ENCODE measurements around the gene RETSAT.

The RETSAT gene

GRCh38 chr2:85396531-85397470 is 42.5 kb upstream of the RETSAT start:
- Histone ChIP-seq H2BK5ac (ENCODE audit: low read depth, low read length, poor library complexity, severe bottlenecking) (no peak overlapping the region), H4K8ac (ENCODE audit: low read length) (no peak overlapping the region), H2BK120ac (ENCODE audit: low read depth, low read length) (no peak overlapping the region), H4K91ac (ENCODE audit: low read length) (no peak overlapping the region), H3K4me3 (ENCODE audit: insufficient read depth in 1 of 2, low read depth in 1 of 2, low read length in 2 of 2) (no peak overlapping the region), H3K9me3 (ENCODE audit: control insufficient read depth, low read length) (no peaks in the 10 kb centered on the region), H3K27ac (ENCODE audit: low read length, poor library complexity, severe bottlenecking) (no peak overlapping the region), H3K4me1 (ENCODE audit: control insufficient read depth, insufficient read depth, low read depth, low read length) (peaks cover 13% of the 10 kb centered on the region), H3K18ac (ENCODE audit: low read depth in 1 of 2, low read length in 2 of 2) (no peak overlapping the region), H2AFZ (ENCODE audit: low read depth, low read length) (no peak overlapping the region), H3K23ac (ENCODE audit: low read length in 2 of 2) (no peak overlapping the region), H3K14ac (ENCODE audit: low read length in 2 of 2) (no peak overlapping the region), H3K9ac (ENCODE audit: low read length) (no peak overlapping the region), H2BK12ac (ENCODE audit: low read length in 2 of 2) (no peak overlapping the region), H3K27me3 (ENCODE audit: control insufficient read depth in 1 of 2, insufficient read depth in 1 of 2, low read length in 2 of 2) (no peaks in the 10 kb centered on the region), H3K4me2 (ENCODE audit: low read length, poor library complexity, severe bottlenecking) (no peak overlapping the region), H2AK5ac (ENCODE audit: low read length, severe bottlenecking) (no peak overlapping the region), H3K36me3 (ENCODE audit: control insufficient read depth in 1 of 2, insufficient read depth in 2 of 2, low read depth in 1 of 2, low read length in 2 of 2) (peaks cover 69 to 83% of the 10 kb centered on the region in 2 experiments), H3K79me1 (replicated peaks; ENCODE audit: low read length, poor library complexity, severe bottlenecking) (peaks cover 19% of the 10 kb centered on the region), H2BK15ac (ENCODE audit: low read depth, poor library complexity, severe bottlenecking) (no peak overlapping the region), H3K4ac (ENCODE audit: low read depth in 1 of 2, low read length in 2 of 2) (no peak overlapping the region)
- WGBS = 92% methylated on average over 5 of the region's 5 CpGs
- DNase-seq = no peak

DNA sequence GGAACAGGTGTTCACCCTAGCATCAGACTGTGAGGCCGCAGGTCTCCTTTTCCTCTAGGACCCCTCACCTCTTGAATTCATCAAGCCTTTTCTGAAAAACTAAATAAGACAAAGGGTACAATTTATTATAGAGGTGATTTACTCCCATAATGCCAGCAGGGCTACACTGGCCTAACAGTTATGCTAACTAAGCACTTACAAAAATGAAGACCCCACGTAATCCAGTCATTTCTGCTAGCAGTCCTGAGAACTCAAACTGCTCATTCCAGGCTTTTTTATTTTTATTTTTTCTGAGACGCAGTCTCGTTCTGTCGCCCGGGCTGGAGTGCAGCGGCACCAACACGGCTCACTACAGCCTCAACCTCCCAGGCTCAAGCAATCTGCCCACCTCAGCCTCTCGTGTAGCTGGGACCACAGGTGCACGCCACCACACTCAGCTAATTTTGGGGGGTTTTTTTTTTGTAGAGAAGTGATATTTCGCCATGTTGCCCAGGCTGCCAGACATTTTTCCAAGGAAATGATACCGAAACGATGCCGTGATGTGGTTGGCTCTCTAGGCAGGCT is 41.7 kb upstream of the RETSAT start:
- Histone ChIP-seq H3K27ac (ENCODE audit: low read length, poor library complexity, severe bottlenecking) (no peak overlapping the region), H2BK120ac (ENCODE audit: low read depth, low read length) (no peak overlapping the region), H3K4me1 (ENCODE audit: control insufficient read depth, insufficient read depth, low read depth, low read length) (peaks cover 13% of the 10 kb centered on the region), H4K8ac (ENCODE audit: low read length) (no peak overlapping the region), H3K36me3 (ENCODE audit: control insufficient read depth in 1 of 2, insufficient read depth in 2 of 2, low read depth in 1 of 2, low read length in 2 of 2) (peaks cover 69 to 83% of the 10 kb centered on the region in 2 experiments), H3K23ac (ENCODE audit: low read length in 2 of 2) (no peak overlapping the region), H2AFZ (ENCODE audit: low read depth, low read length) (no peak overlapping the region), H3K14ac (ENCODE audit: low read length in 2 of 2) (no peak overlapping the region), H3K9me3 (ENCODE audit: control insufficient read depth, low read length) (no peaks in the 10 kb centered on the region), H2BK5ac (ENCODE audit: low read depth, low read length, poor library complexity, severe bottlenecking) (no peak overlapping the region), H3K18ac (ENCODE audit: low read depth in 1 of 2, low read length in 2 of 2) (no peak overlapping the region), H3K4ac (ENCODE audit: low read depth in 1 of 2, low read length in 2 of 2) (no peak overlapping the region), H3K4me2 (ENCODE audit: low read length, poor library complexity, severe bottlenecking) (no peak overlapping the region), H4K91ac (ENCODE audit: low read length) (no peak overlapping the region), H2BK15ac (ENCODE audit: low read depth, poor library complexity, severe bottlenecking) (no peak overlapping the region), H2BK12ac (ENCODE audit: low read length in 2 of 2) (no peak overlapping the region), H2AK5ac (ENCODE audit: low read length, severe bottlenecking) (no peak overlapping the region), H3K79me1 (replicated peaks; ENCODE audit: low read length, poor library complexity, severe bottlenecking) (peaks cover 12% of the 10 kb centered on the region), H3K9ac (ENCODE audit: low read length) (no peak overlapping the region), H3K4me3 (ENCODE audit: insufficient read depth in 1 of 2, low read depth in 1 of 2, low read length in 2 of 2) (no peak overlapping the region), H3K27me3 (ENCODE audit: control insufficient read depth in 1 of 2, insufficient read depth in 1 of 2, low read length in 2 of 2) (no peaks in the 10 kb centered on the region)
- DNase-seq = no peak
- WGBS = 97% methylated on average over 11 of the region's 14 CpGs

DNA sequence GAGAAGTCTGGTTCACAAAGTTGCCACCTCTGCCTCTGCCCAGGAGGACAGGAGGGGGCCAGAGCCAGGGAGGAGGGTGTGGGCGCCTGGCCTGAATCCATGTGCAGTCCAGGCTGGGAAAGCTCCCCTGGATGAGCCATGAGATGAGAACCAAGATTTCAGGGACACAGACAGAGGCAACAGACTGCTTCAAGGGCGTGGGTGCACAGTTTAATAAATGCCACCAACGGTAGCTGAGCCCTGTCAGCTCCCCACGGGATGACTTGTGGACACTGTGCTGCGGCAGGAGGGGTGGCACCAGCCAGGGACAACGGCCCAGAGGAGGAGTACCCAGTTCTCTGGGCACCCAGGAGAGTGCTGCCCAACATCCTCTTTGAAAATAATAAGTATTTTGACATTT is 40.6 kb upstream of the RETSAT start:
- Histone ChIP-seq H3K23ac (ENCODE audit: low read length in 2 of 2) (no peak overlapping the region), H2BK15ac (ENCODE audit: low read depth, poor library complexity, severe bottlenecking) (no peak overlapping the region), H4K8ac (ENCODE audit: low read length) (no peak overlapping the region), H3K4me3 (ENCODE audit: insufficient read depth in 1 of 2, low read depth in 1 of 2, low read length in 2 of 2) (no peak overlapping the region), H3K4ac (ENCODE audit: low read depth in 1 of 2, low read length in 2 of 2) (no peak overlapping the region), H3K4me1 (ENCODE audit: control insufficient read depth, insufficient read depth, low read depth, low read length) (peaks cover 13% of the 10 kb centered on the region), H3K14ac (ENCODE audit: low read length in 2 of 2) (no peak overlapping the region), H2BK120ac (ENCODE audit: low read depth, low read length) (no peak overlapping the region), H3K9ac (ENCODE audit: low read length) (peak overlapping the region; percentile 23), H3K18ac (ENCODE audit: low read depth in 1 of 2, low read length in 2 of 2) (no peak overlapping the region), H3K9me3 (ENCODE audit: control insufficient read depth, low read length) (no peaks in the 10 kb centered on the region), H3K27ac (ENCODE audit: low read length, poor library complexity, severe bottlenecking) (no peak overlapping the region), H2BK12ac (ENCODE audit: low read length in 2 of 2) (no peak overlapping the region), H3K36me3 (ENCODE audit: control insufficient read depth in 1 of 2, insufficient read depth in 2 of 2, low read depth in 1 of 2, low read length in 2 of 2) (peaks cover 69 to 83% of the 10 kb centered on the region in 2 experiments), H3K27me3 (ENCODE audit: control insufficient read depth in 1 of 2, insufficient read depth in 1 of 2, low read length in 2 of 2) (no peaks in the 10 kb centered on the region), H2BK5ac (ENCODE audit: low read depth, low read length, poor library complexity, severe bottlenecking) (no peak overlapping the region), H4K91ac (ENCODE audit: low read length) (no peak overlapping the region), H2AK5ac (ENCODE audit: low read length, severe bottlenecking) (no peak overlapping the region), H3K79me1 (replicated peaks; ENCODE audit: low read length, poor library complexity, severe bottlenecking) (peaks cover 11% of the 10 kb centered on the region), H2AFZ (ENCODE audit: low read depth, low read length) (no peak overlapping the region), H3K4me2 (ENCODE audit: low read length, poor library complexity, severe bottlenecking) (no peak overlapping the region)
- DNase-seq = no peak
- whole genome bisulfite sequencing = 91% methylated on average over 6 of the region's 6 CpGs

DNA sequence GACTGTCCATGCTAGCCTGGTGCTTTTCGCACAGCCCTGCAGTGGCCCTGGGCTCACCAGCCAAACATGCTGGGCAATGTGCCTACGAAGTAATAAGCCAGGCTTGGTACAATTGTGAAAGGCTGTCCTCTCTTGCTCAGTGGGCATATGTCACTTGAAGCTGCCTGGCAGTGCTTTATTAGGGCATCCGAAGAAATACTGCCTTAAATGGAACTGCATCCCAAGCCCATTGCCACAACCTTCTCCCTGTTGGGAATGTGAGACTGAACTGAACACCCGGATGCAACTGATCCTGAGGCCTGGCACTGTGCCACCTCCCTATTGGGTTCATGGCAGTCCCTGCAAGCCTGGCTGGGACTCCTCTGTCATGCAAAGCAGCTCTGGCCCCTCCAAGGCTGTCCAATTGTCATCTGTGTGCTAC is 39.9 kb upstream of the RETSAT start:
- Histone ChIP-seq H2BK5ac (ENCODE audit: low read depth, low read length, poor library complexity, severe bottlenecking) (no peak overlapping the region), H3K79me1 (replicated peaks; ENCODE audit: low read length, poor library complexity, severe bottlenecking) (peaks cover 9% of the 10 kb centered on the region), H3K27me3 (ENCODE audit: control insufficient read depth in 1 of 2, insufficient read depth in 1 of 2, low read length in 2 of 2) (no peaks in the 10 kb centered on the region), H2AFZ (ENCODE audit: low read depth, low read length) (no peak overlapping the region), H2BK120ac (ENCODE audit: low read depth, low read length) (no peak overlapping the region), H3K36me3 (ENCODE audit: control insufficient read depth in 1 of 2, insufficient read depth in 2 of 2, low read depth in 1 of 2, low read length in 2 of 2) (peaks cover 73 to 84% of the 10 kb centered on the region in 2 experiments), H3K9me3 (ENCODE audit: control insufficient read depth, low read length) (no peaks in the 10 kb centered on the region), H3K18ac (ENCODE audit: low read depth in 1 of 2, low read length in 2 of 2) (no peak overlapping the region), H3K4me3 (ENCODE audit: insufficient read depth in 1 of 2, low read depth in 1 of 2, low read length in 2 of 2) (peak overlapping the region in 1 of 2 experiments; percentile 17), H3K4me2 (ENCODE audit: low read length, poor library complexity, severe bottlenecking) (no peak overlapping the region), H3K27ac (ENCODE audit: low read length, poor library complexity, severe bottlenecking) (no peak overlapping the region), H4K8ac (ENCODE audit: low read length) (no peak overlapping the region), H3K9ac (ENCODE audit: low read length) (peak overlapping the region; percentile 23), H3K23ac (ENCODE audit: low read length in 2 of 2) (no peak overlapping the region), H2BK15ac (ENCODE audit: low read depth, poor library complexity, severe bottlenecking) (no peak overlapping the region), H2BK12ac (ENCODE audit: low read length in 2 of 2) (no peak overlapping the region), H3K4ac (ENCODE audit: low read depth in 1 of 2, low read length in 2 of 2) (no peak overlapping the region), H2AK5ac (ENCODE audit: low read length, severe bottlenecking) (no peak overlapping the region), H4K91ac (ENCODE audit: low read length) (no peak overlapping the region), H3K14ac (ENCODE audit: low read length in 2 of 2) (no peak overlapping the region), H3K4me1 (ENCODE audit: control insufficient read depth, insufficient read depth, low read depth, low read length) (peaks cover 13% of the 10 kb centered on the region)
- no peak for DNase-seq
- WGBS = 95% methylated on average over 4 of the region's 4 CpGs

Measured in mesenchymal stem cell (in vitro differentiated cells and primary cell).